NCI-H345 (cell line): ENCODE data around the gene CCDC154.

Source experiments
- DNase-seq: peaks from one replicate; lab custom pipeline; 2025; lab: John Stamatoyannopoulos, UW

Gene CCDC154

GRCh38 chr16:1422076-1422475, 22.3 kb downstream of the CCDC154 start:
- DNase-seq, result no peak

DNA sequence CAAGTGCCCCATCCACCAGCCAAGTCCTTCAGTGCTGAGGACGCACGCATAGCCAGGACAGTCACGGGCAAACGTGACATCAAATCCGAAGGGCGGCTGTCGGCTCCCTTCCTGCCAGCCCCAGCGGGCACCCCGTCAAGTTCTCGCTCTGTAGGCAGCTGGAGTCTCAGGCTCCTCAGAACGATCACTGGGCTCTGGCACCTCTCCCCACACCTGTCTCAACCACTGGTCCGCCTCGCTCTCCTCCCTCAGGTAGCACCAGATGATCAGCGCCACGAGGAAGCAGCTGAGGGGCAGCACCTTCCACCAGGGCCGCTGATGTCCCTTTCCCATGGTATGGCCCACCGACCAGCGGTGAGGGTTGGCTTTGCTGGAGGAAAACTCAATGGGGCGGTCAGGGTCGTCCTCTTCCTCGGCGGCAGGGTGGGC, 24.2 kb downstream of the CCDC154 start:
- DNase-seq, result peak; percentile 40

- no peak for DNase-seq
Measured at GRCh38 chr16:1416521-1416941, 27.8 kb downstream of the CCDC154 start.

DNA sequence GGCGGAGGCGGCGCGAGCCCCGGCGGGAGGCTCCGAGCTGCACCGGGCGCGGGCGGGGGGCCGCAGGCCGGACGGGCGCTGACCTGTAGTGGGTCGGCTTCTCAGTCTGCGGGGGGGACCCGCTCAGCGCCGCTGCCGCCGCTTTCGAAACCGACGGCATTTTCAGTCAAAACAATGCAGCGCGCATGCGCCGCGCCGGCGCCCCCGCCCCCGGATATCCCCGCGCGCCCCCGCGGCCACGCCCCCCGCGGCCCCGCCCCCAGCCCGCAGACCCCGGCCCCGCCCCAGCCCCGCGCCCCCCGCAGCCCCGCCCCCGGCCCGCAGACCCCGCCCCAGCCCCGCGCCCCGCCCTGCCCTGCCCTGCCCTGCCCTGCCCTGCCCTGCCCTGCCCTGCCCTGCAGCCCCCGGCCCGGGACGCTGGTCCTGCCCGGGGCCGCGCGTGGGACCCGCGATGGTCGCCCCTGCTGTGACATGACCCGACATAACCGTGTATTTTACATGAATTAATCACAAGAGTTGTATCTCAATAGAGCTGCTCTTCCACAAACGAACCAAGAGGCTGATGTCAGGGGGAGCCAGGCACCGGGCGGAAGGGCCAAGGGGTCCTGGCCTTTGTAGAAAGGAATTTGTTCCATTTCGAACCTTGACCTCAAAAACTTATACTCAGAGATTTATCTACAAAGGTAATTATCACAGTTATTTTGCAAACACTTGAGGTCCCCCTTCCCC, 29.7 kb downstream of the CCDC154 start, which contains the start of gene UNKL:
UNKL (minus strand) TSS at position 173 of the 729 bp plus-strand sequence; CDS start at position 160, 13 bp downstream.
- DNase-seq, result peak; percentile 78

DNA sequence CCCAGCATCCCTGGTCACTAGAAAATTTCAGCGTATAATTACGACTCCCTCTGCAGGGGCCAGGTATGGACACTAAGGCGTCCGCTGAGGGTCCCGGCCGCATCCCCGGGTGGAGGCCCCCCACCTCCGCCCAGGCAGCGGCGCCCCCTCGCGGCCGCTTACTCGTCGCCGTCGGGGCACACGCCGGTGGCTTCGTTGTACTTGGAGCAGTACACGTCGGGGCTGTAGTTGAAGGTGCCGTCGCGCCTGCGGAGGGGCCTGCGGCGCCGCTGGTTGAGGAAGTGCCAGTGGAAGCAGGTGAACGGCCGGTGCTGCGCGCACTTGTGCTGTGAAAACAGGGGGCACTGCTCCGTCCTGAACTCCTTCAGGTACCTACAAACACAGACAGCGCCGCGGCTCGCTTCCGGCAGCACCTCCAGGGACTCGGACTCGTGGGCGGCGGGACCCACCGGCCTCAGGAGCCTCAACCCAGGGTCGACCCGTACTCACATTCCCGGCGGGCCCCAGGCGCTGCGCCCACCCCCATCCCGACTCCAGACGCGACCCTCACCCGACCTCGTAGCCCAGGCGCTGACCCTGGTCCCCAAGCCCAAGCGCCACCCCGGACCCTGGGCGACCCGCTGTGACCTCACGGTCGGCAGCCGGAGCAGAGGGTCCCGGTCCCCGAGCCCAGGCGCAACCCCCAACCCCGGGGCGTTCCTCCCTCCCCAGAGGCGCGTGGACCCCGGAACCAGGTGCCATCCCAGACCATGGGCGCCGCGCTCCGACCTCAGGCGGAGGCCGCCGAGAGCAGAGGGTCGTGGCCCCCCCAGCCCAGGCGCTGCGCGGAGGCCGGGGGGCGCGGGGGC, 30.4 kb downstream of the CCDC154 start:
- peak; percentile 50 for DNase-seq

DNA sequence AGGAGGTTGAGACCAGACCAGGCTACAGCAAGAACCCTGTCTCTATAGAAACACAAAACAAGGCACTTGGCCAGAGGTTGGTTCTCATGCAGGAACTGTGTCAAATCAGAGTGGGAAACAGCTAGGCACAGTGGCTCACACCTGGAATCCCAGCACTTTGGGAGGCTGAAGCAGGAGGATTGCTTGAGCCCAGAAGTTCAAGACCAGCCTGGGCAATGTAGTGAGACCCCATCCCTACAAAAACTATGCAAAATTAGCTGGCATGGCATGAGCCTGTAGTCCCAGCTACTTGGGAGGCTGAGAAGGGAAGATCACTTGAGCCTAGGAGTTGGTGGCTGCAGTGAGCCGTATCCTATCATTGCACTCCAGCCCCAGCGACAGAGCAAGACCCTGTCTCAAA, 31.5 kb downstream of the CCDC154 start:
- no peak for DNase-seq

GRCh38 chr16:1408171-1408837, 36.1 kb downstream of the CCDC154 start:
- peak; percentile 93 for DNase-seq

DNA sequence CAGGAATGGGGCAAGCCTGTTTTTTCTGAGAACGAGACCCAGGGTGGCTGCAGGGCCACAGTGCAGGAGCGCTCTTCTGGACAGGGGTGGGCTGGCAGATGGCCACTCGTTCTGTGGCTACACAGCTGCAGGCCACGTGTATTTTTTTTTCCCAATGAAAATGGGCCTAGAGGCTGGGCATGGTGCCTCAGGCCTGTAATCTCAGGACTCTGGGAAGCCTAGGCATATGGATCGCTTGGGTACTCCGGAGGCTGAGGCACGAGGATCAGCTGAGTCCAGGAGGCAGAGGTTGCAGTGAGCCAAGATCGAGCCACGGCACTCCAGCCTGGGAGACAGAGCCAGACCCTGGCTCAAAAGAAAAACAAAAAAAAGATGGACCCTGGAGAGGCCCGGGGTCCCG, 36.6 kb downstream of the CCDC154 start:
- DNase-seq, result no peak

DNA sequence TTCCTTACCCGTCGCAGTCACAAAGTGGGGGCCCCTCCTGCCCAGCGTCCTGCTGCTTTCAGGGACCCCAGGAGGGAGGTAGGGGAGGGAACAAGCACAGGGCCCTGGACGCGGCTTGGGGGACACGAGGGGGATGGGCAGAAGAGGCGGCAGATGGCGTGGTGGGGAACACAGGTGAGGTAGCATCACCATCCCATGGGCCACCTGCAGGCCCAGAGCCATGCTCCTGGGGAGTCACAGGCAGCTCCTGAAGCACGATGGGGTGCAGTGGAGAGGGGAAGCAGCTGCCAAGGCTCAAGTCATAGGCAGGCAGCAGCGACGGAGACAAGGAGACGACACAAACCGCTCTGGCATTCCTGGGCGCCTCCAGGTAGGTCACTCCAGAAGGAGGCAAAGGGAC, 40.6 kb downstream of the CCDC154 start:
- no peak for DNase-seq

GRCh38 chr16:1403036-1403435, 41.3 kb downstream of the CCDC154 start:
- DNase-seq, result no peak

- no peak for DNase-seq
Measured at GRCh38 chr16:1401758-1402154, 42.6 kb downstream of the CCDC154 start.

GRCh38 chr16:1401061-1401757, 43.1 kb downstream of the CCDC154 start:
- DNase-seq, result no peak

DNA sequence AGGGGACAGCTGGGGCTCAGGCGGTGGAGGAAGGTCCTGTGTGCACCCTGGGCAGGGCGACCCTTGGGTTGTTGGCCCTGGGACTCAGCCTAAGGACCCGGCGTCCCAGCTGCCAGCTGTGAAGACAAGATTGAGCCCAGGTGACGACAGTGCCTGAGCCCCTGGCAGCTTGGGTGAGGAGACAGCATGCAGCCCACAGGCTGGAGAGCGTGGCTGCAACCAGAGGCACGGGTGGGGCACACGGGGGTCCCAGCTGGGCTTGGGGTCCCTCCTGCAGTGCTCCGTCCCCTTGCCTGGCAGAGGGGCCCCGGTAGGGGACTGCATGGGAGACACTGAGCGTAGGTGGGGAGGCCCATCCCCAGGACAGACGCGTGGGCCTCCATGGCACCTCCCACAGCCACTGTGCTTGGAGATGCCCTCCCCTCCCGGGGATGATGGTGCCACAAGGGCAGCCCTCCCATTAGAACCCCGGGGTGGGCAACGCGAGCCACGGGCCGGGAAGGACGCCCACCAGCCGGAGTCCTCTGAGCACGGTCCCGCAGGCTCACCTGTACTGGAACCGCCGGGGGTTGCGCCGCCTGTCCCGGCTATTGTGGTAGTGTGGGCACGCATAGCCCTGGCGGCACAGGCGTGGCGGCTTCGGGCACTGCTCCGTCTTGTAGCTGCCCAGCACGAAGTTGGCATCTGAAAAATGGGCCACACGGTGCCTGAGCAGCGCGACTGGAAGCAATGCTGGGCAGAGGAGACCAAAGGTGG, 45.4 kb downstream of the CCDC154 start:
- DNase-seq, result no peak

DNA sequence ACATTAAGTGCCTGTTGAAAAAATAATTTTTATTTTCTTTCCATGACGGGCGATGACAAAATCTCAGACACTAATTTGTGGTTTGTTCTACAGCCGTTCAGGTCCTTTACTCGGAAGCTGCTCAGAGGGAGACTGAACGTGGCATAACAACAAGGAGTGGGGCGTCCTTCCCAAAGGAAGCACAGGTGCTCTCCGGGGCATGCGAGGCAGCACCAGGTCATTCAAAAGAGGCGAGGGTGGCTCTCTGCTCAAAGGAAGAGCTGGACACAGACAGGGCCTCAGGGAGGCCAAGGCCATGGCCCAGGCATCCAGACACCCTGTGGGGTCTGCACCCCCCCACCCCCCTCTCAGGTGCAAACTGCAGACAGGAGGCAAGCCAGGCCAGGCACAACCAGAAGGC, 46.0 kb downstream of the CCDC154 start:
- DNase-seq, result no peak

DNA sequence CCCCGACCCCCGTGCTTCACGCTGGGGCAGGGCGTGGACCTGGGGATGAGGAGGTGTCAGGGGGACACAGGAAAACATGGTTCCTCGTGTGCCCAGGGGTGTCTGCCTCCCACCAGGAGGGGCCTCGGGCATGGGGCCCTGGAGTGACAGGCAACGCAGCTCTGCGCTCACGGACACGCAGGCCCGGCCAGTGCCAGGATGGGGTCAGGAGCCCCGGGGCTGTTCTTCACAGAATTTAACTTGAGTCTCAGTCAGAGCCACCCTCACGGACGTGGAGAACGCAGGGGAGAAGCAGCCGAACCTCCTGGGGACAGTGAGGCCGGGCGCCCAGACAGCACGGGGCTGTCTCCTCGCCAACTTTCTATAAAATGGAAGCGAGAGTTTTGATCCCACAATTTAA, 46.6 kb downstream of the CCDC154 start:
- no peak for DNase-seq

GRCh38 chr16:1395444-1396031, 48.8 kb downstream of the CCDC154 start:
- no peak for DNase-seq

- DNase-seq, result no peak
Measured at GRCh38 chr16:1394367-1394951, 49.9 kb downstream of the CCDC154 start.

DNA sequence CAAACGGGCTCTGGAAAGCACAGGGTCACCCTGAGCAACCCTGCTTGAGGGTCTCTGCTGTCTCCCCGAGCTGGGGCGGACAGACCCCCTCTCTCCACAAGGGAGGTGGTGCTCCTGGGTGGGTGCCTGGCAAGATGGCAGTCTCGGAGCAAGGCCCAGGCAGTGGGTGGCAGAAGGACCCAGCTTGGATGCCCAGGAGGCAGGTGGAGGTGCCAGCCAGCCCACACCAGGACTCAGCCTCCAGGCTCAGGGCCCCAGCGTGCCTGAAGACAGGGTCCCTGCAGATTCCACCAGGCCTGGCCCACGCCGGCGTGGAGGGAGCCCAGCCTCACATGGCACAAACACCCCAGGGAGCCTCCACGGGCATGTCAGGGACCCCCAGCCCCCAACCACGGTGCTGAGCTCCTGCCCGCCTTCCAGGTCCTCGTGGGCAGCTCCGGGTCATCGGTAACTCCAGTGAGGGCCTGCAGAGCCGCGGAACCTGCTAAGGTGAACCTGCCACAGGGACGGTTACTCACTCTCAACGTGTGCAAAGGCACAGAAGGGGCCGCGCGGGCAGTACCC, 50.7 kb downstream of the CCDC154 start:
- DNase-seq, result no peak

DNA sequence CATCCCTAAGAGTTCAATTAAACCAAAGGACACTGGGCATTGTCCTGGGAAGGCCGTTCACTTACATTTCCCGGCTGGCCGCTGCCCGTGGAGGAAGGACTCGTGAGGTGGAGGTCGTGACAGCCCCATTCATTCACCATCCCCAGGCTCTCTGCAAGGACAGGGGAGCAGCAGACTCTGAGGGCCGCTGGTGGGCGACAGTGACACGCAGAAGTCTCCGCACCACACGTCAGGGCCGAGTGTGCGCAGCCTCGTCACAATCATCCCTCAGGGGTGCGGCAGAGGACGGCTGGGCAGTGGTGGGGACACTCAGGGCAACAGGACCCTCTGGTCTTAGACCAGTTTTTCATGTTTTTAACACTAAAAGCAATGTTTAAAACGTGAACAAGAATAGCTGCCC, 51.5 kb downstream of the CCDC154 start:
- DNase-seq, result no peak

GRCh38 chr16:1390239-1390779, 54.0 kb downstream of the CCDC154 start:
- no peak for DNase-seq
